GM12873 (cell line): Measurements from ENCODE around the gene HNRNPF.

Experiments
- CTCF ChIP-seq: IDR thresholded peaks from 2 replicates; pipeline ENCODE4 v1.5.1; 2012; ENCODE audit warnings: low read depth, mild to moderate bottlenecking, moderate library complexity, low read length, control low read depth; ENCODE audit not compliant: insufficient read depth; ENCODE audit errors: missing control alignments

The HNRNPF gene

GRCh38 chr10:43402880-43403452, 6.0 kb downstream of the HNRNPF start:
- TF ChIP-seq CTCF = no peak

- no peak for TF ChIP-seq CTCF
Measured at GRCh38 chr10:43402176-43402575, 6.8 kb downstream of the HNRNPF start.

GRCh38 chr10:43401627-43402026, 7.4 kb downstream of the HNRNPF start:
- TF ChIP-seq CTCF = no peak

GRCh38 chr10:43399320-43400310, 9.4 kb downstream of the HNRNPF start:
- no peak for TF ChIP-seq CTCF

- no peak for TF ChIP-seq CTCF
Measured at GRCh38 chr10:43398939-43399319, 10.1 kb downstream of the HNRNPF start.

- TF ChIP-seq CTCF = no peak
Measured at GRCh38 chr10:43396928-43397624, 11.9 kb downstream of the HNRNPF start.
